ENCODE measurements around the gene PCDHA10.

GRCh38 chr5:140869555-140869886 lies 13.8 kb downstream of the PCDHA10 start:
- TF ChIP-seq POLR2A (IDR thresholded peaks at IDR 0.05) (no peak), CTCF (IDR thresholded peaks at IDR 0.05) (no peak)
